ENCODE results near the gene MXD4. TPM values are rescaled to one million over a fixed set of nuclear protein-coding genes. Genes with fewer than 3 reads are reported as not detected.

Gene MXD4, protein sequence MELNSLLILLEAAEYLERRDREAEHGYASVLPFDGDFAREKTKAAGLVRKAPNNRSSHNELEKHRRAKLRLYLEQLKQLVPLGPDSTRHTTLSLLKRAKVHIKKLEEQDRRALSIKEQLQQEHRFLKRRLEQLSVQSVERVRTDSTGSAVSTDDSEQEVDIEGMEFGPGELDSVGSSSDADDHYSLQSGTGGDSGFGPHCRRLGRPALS
- total RNA-seq, result 68.3 and 79.8 TPM in 2 replicates

DNA sequence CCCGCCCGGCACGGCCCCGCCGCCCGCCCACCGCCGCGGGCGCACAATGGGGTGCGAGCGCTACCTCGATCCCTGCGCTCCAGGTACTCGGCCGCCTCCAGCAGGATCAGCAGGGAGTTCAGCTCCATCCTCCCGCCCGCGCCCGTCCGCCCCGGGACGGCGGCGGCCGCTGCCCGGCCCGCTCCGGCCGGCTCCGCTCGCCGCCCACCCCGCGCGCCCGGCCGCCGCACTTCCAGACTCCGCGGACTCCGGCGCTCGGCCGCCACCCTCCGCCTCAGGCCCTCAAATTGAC, at the start of gene MXD4:
TSS of gene MXD4 (minus strand) at position 257 of the 292 bp plus-strand sequence. CDS start at position 128, 129 bp downstream.

DNA sequence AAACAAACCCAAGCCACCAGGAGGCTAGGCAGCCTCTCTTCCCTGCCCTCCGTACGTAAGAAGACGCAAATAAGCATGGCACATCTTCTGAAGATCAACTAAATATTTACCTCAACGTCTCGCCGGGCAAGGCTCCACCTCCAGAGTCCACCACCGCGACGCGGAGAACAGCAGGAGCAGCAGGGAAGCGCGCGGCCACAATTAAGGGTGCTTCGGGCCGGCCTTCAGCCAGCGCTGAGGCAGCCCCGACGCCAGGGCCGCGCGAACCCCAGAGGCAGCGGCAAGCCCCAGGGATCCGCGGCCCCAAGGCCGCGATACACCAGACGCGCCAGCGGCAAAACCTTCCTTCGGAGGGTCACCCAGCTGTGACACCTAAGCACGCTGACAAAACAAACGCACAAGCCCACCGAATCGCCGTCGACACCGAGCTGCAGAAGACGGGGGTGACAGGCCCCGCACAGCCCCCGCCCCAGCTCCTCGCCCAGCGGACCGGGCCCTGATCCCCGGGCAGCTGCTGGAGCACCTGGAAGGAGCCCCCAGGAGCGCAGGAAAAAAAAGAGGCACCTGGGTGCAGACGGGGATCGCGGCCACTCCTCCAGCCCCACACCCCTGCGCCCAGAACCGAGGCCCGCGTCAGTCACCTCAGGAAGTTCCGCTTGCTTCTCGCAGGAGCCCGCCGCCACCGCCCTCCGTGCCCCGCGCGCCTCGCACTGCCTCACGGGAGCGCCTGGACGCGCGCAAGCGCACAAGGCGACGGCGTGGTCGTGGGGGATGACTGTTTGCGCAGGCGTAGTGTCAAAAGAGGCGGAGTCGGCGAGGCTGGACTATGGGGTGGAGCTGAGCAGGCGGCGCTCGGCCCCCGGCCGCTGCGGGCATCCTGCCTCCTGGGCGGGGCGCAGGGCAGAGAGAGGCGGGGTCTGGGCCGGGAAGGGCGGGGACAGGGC, 20.2 kb downstream of the MXD4 start, which contains the start of the genes HAUS3 and POLN:
TSS of gene HAUS3 (minus strand) at position 712 of the 944 bp plus-strand sequence. CDS start 1,175 bp downstream, outside the sequence.
TSS of gene POLN (minus strand) at position 712 of the 944 bp plus-strand sequence. CDS start 12,890 bp downstream, outside the sequence.

Small RNA genes lying within 50 kb of the gene (small RNA-seq; reads per million reads assigned to genes)
- gene COX6B1P5, result not detected

Other genes starting within 250 kb of the MXD4 start
- under 0.01 and 0.12 TPM in 2 replicates for gene NAT8L, start 202.8 kb downstream of the MXD4 start, total RNA-seq
- gene HAUS3, start 20.0 kb downstream of the MXD4 start, total RNA-seq, result 7.7 and 10.7 TPM in 2 replicates
- 3.2 and 3.5 TPM in 2 replicates for gene POLN, start 20.0 kb downstream of the MXD4 start, total RNA-seq
- gene ZFYVE28, start 156.5 kb upstream of the MXD4 start, total RNA-seq, result 8.3 and 17.0 TPM in 2 replicates
- not detected in 2 replicates for gene CFAP99, start 156.8 kb upstream of the MXD4 start, total RNA-seq
- gene RNF4, start 207.0 kb upstream of the MXD4 start, total RNA-seq, result 80.8 and 90.1 TPM in 2 replicates

Measured in hair follicle dermal papilla cell (primary cell).